ENCODE measurements around the gene YIF1B. TPM values are rescaled to one million over a fixed set of nuclear protein-coding genes. Genes with fewer than 3 reads are reported as not detected.
A peak's percentile ranks its signal among the peaks of the same experiment; 100 is the strongest.

Gene YIF1B
- total and polyA plus RNA-seq, 4 donors = 34.1 to 74.1 (median 42.9) TPM

- Histone ChIP-seq H3K9me3 (ENCODE audit: control insufficient read depth in 4 of 4, low read length in 3 of 4) (no peaks in the 10 kb centered on the region), H3K4me1 (ENCODE audit: control insufficient read depth in 4 of 4, insufficient read depth in 4 of 4, low read length in 3 of 4) (peaks cover 3 to 15% (median 4%) of the 10 kb centered on the region in 4 donors), H3K36me3 (ENCODE audit: control insufficient read depth in 4 of 4, insufficient read depth in 3 of 4, low read depth in 1 of 4, low read length in 3 of 4) (no peaks in the 10 kb centered on the region), H3K9ac (ENCODE audit: low read depth in 1 of 2, low read length in 2 of 2) (peak overlapping the region; percentile 1 to 37), H3K27me3 (ENCODE audit: control insufficient read depth in 4 of 4, insufficient read depth in 4 of 4, low read length in 3 of 4) (no peaks in the 10 kb centered on the region), H3K4me3 (ENCODE audit: low read depth in 1 of 3, low read length in 3 of 3) (peak overlapping the region; percentile 71 to 94 (median 84)), H3K27ac (ENCODE audit: low read depth in 1 of 2, low read length in 2 of 2) (peak overlapping the region; percentile 91 to 94)
- peak; percentile 92 for DNase-seq (ENCODE audit: low spot score)
- TF ChIP-seq GABPA (IDR thresholded peaks at IDR 0.05 in 1 of 2, conservative IDR thresholded peaks at IDR 0.05 in 1 of 2) (peak in 1 of 2 donors; percentile 74), YY1 (IDR thresholded peaks at IDR 0.05) (peak; percentile 62), REST (IDR thresholded peaks at IDR 0.05) (peak; percentile 42), SP1 (IDR thresholded peaks at IDR 0.05) (peak; percentile 42), CTCF (IDR thresholded peaks at IDR 0.05; ENCODE audit: low read depth, low read length, missing input control) (no peak), TAF1 (conservative IDR thresholded peaks at IDR 0.05) (no peak), ZBTB33 (IDR thresholded peaks at IDR 0.05) (no peak), RAD21 (IDR thresholded peaks at IDR 0.05) (peak in 1 of 2 donors; percentile 30), EGR1 (IDR thresholded peaks at IDR 0.05; ENCODE audit: low read depth in 2 of 2) (no peak), FOXA2 (IDR thresholded peaks at IDR 0.05) (no peak), HNF4G (IDR thresholded peaks at IDR 0.05) (no peak), FOXA1 (IDR thresholded peaks at IDR 0.05) (no peak), RXRA (IDR thresholded peaks at IDR 0.05) (peak; percentile 30 to 36), JUND (IDR thresholded peaks at IDR 0.05) (peak in 1 of 2 donors; percentile 12), HNF4A (conservative IDR thresholded peaks at IDR 0.05) (peak; percentile 34 to 54), NR2F2 (IDR thresholded peaks at IDR 0.05) (no peak), MAX (IDR thresholded peaks at IDR 0.05) (no peak), ATF3 (IDR thresholded peaks at IDR 0.05) (no peak)
- WGBS = under 1% methylated on average over 52 of the region's 52 CpGs
Observed at GRCh38 chr19:38335949-38336637, 20.3 kb upstream of the YIF1B start.
